GM23338 (cell line): ENCODE data around the gene PCED1A. TPM values are rescaled to one million over a fixed set of nuclear protein-coding genes. Genes with fewer than 3 reads are reported as not detected.

Source experiments
- ATAC-seq: fragments of 200-7000 bp; cut with Tn5 transposase; 3 replicates; pipeline ENCODE4 v1.9.1; 2020
- DNase-seq: peaks from one replicate; pipeline ENCODE4 v3.0.0-alpha.2; 2015; ENCODE audit warnings: low spot score
- H2AFZ ChIP-seq: fragments of 200-600 bp; sonication (generic); 2 replicates; pipeline ENCODE4 v1.8.0; 2016; ENCODE audit warnings: antibody characterized with exemption, mild to moderate bottlenecking, moderate library complexity
- H3F3A ChIP-seq: fragments of 200-600 bp; sonication (generic); replicated peaks from 2 replicates; pipeline ENCODE4 v1.8.0; 2017; ENCODE audit warnings: antibody characterized with exemption, mixed run types, low read depth
- H3K27ac ChIP-seq: fragments of 200-600 bp; sonication (generic); 2 replicates; pipeline ENCODE4 v1.6.1; 2016; ENCODE audit warnings: low read depth
- H3K27me3 ChIP-seq: fragments of 200-600 bp; sonication (generic); 2 replicates; pipeline ENCODE4 v1.8.0; 2016; ENCODE audit warnings: mild to moderate bottlenecking, mixed run types, moderate library complexity; ENCODE audit not compliant: insufficient read depth
- H3K36me3 ChIP-seq: fragments of 200-600 bp; sonication (generic); 2 replicates; pipeline ENCODE4 v1.8.0; 2016; ENCODE audit warnings: mild to moderate bottlenecking; ENCODE audit not compliant: insufficient read depth
- H3K4me1 ChIP-seq: fragments of 200-600 bp; sonication (generic); 2 replicates; pipeline ENCODE4 v1.8.0; 2016; ENCODE audit warnings: mild to moderate bottlenecking, moderate library complexity; ENCODE audit not compliant: insufficient read depth
- H3K4me2 ChIP-seq: fragments of 200-600 bp; sonication (generic); 2 replicates; pipeline ENCODE4 v1.7.1; 2017; ENCODE audit warnings: mixed run types
- H3K4me3 ChIP-seq: fragments of 200-600 bp; sonication (generic); 2 replicates; pipeline ENCODE4 v1.6.1; 2016; ENCODE audit warnings: mixed run types
- H3K79me2 ChIP-seq: fragments of 200-600 bp; sonication (generic); replicated peaks from 2 replicates; pipeline ENCODE4 v1.8.0; 2017; ENCODE audit warnings: mild to moderate bottlenecking; ENCODE audit not compliant: insufficient read depth
- H3K9me2 ChIP-seq: fragments of 200-600 bp; sonication (generic); 2 replicates; pipeline ENCODE4 v1.8.0; 2017; ENCODE audit not compliant: insufficient read depth
- H4K20me1 ChIP-seq: fragments of 200-600 bp; sonication (generic); replicated peaks from 2 replicates; pipeline ENCODE4 v1.8.0; 2017; ENCODE audit warnings: mild to moderate bottlenecking; ENCODE audit not compliant: insufficient read depth
- H3K27ac Mint-ChIP-seq: 2 replicates; pipeline ENCODE4 v1.8.0; 2020; ENCODE audit warnings: inconsistent platforms, mild to moderate bottlenecking, moderate library complexity, mixed read lengths
- H3K27me3 Mint-ChIP-seq: 3 replicates; pipeline ENCODE4 v1.8.0; 2022; ENCODE audit warnings: low read depth, mild to moderate bottlenecking, moderate library complexity, mixed read lengths, inconsistent platforms; ENCODE audit not compliant: insufficient read depth, poor library complexity
- H3K36me3 Mint-ChIP-seq: 3 replicates; pipeline ENCODE4 v1.8.0; 2021; ENCODE audit warnings: low read depth, mild to moderate bottlenecking, inconsistent platforms, moderate library complexity, mixed read lengths
- H3K4me1 Mint-ChIP-seq: 3 replicates; pipeline ENCODE4 v1.8.0; 2020; ENCODE audit warnings: mild to moderate bottlenecking, inconsistent platforms, mixed read lengths
- H3K4me3 Mint-ChIP-seq: 3 replicates; pipeline ENCODE4 v1.8.0; 2021; ENCODE audit warnings: moderate library complexity, mild to moderate bottlenecking, inconsistent platforms, mixed read lengths
- H3K9me3 Mint-ChIP-seq: 3 replicates; pipeline ENCODE4 v1.8.0; 2020; ENCODE audit warnings: moderate library complexity, mild to moderate bottlenecking, inconsistent platforms, mixed read lengths
- CTCF ChIP-seq, 2 experiments: fragments of 200-600 bp in 1 of 2; sonication (generic) in 1 of 2; conservative IDR thresholded peaks; 2 replicates each; pipeline versions ENCODE4 v1.5.1 to v1.6.1; 2016 to 2017; ENCODE audit warnings: antibody characterized with exemption in 2 of 2, low read depth in 2 of 2, mild to moderate bottlenecking in 2 of 2, moderate library complexity in 1 of 2
- EZH2 ChIP-seq: fragments of 200-600 bp; sonication (generic); IDR thresholded peaks from one replicate; pipeline ENCODE4 v1.8.0; 2017; ENCODE audit warnings: antibody characterized with exemption, mild to moderate bottlenecking, low read depth; ENCODE audit not compliant: unreplicated experiment
- NANOG ChIP-seq: IDR thresholded peaks from 2 replicates; pipeline ENCODE4 v1.6.1; 2016; ENCODE audit warnings: antibody characterized with exemption, borderline replicate concordance
- ZNF114 ChIP-seq: fragments of 250-450 bp; sonication (Bioruptor Pico); IDR thresholded peaks from 2 replicates; pipeline ENCODE4 v1.5.0; 2020; ENCODE audit warnings: mild to moderate bottlenecking, moderate library complexity
- ZNF331 ChIP-seq: fragments of 250-450 bp; sonication (Bioruptor Pico); IDR thresholded peaks from 2 replicates; pipeline ENCODE4 v1.5.0; 2020; ENCODE audit warnings: low read depth, mild to moderate bottlenecking, moderate library complexity
- ZNF462 ChIP-seq: fragments of 250-450 bp; sonication (Bioruptor Pico); IDR thresholded peaks from 2 replicates; pipeline ENCODE4 v1.5.0; 2020; ENCODE audit warnings: mild to moderate bottlenecking, moderate library complexity
- polyA plus RNA-seq: library from polyadenylated mRNA; unstranded; fragments of >200 nt; fragmentation: Nextera tagmentation; extraction: Ambion mirVana; gene quantifications from 2 replicates; pipeline ENCODE4 v1.2.1, GENCODE V29; 2016
- total RNA-seq: library from RNA; depleted of rRNA; stranded (reverse); fragments of >200 nt; shearing (Covaris generic); gene quantifications from 2 replicates; pipeline ENCODE4 v1.2.3, GENCODE V29; 2014

PCED1A gene
- total and polyA plus RNA-seq, 2 experiments from 2014 or later: 5.0 to 8.9 TPM

GRCh38 chr20:2867081-2867864, 26.8 kb upstream of the PCED1A start (continued):
- TF ChIP-seq ZNF462 (CRISPR knock-in tag): no peak

GRCh38 chr20:2866236-2866635, 25.8 kb upstream of the PCED1A start:
- Histone ChIP-seq H3K36me3 (no peaks in the 10 kb centered on the region), H2AFZ (no peak overlapping the region), H4K20me1 (no peaks in the 10 kb centered on the region), H3K27me3 (peaks cover 15% of the 10 kb centered on the region), H3K4me2 (no peak overlapping the region), H3F3A (no peaks in the 10 kb centered on the region), H3K9me2 (no peaks in the 10 kb centered on the region), H3K27ac (no peak overlapping the region), H3K79me2 (no peaks in the 10 kb centered on the region), H3K4me1 (no peaks in the 10 kb centered on the region; the same call in 1 of the 2 replicates), H3K4me3 (no peak overlapping the region)
- Mint-ChIP-seq H3K27ac (no peak overlapping the region), H3K9me3 (no peaks in the 10 kb centered on the region), H3K36me3 (peaks cover under 1% of the 10 kb centered on the region; the same call in 1 of the 3 replicates), H3K27me3 (peaks cover 15% of the 10 kb centered on the region), H3K4me3 (no peak overlapping the region), H3K4me1 (peaks cover 8% of the 10 kb centered on the region; the same call in 2 of the 3 replicates)
- ATAC-seq: no peak
- no peak for DNase-seq
- TF ChIP-seq EZH2: no peak
- TF ChIP-seq NANOG: no peak
- TF ChIP-seq ZNF331: no peak
- TF ChIP-seq ZNF462 (CRISPR knock-in tag): no peak
- TF ChIP-seq CTCF (conservative IDR thresholded peaks at IDR 0.05; ENCODE audit: low read depth in 2 of 2): no peak
- TF ChIP-seq ZNF114 (CRISPR knock-in tag): no peak
